Fibroblast of lung (primary cell): ENCODE data around the gene PKHD1. TPM values are rescaled to one million over a fixed set of nuclear protein-coding genes. Genes with fewer than 3 reads are reported as not detected.

Experiments used
- DNase-seq, 2 donors: peaks; one replicate each; pipeline versions ENCODE4 v3.0.0 to v3.0.0-alpha.2; 2010; ENCODE audit warnings: low read depth in 2 of 2
- H2AFZ ChIP-seq: 2 replicates; pipeline ENCODE4 v1.5.1; 2012; ENCODE audit warnings: low read length, control low read depth, inconsistent platforms
- H3K27ac ChIP-seq: 2 replicates; pipeline ENCODE4 v1.5.1; 2011; ENCODE audit warnings: low read length, control low read depth; ENCODE audit not compliant: insufficient read depth
- H3K27me3 ChIP-seq: 2 replicates; pipeline ENCODE4 v1.5.1; 2011; ENCODE audit warnings: mild to moderate bottlenecking, low read length; ENCODE audit not compliant: control insufficient read depth, insufficient read depth
- H3K36me3 ChIP-seq: 2 replicates; pipeline ENCODE4 v1.5.1; 2011; ENCODE audit warnings: low read length; ENCODE audit not compliant: control insufficient read depth, insufficient read depth
- H3K4me1 ChIP-seq: 2 replicates; pipeline ENCODE4 v1.5.1; 2011; ENCODE audit warnings: low read length; ENCODE audit not compliant: control insufficient read depth, insufficient read depth; ENCODE audit errors: extremely low read depth
- H3K4me2 ChIP-seq: 2 replicates; pipeline ENCODE4 v1.5.1; 2011; ENCODE audit warnings: low read length, control low read depth; ENCODE audit not compliant: insufficient read depth; ENCODE audit errors: extremely low read depth
- H3K4me3 ChIP-seq, 4 experiments: fragments of 200-600 bp in 1 of 4; sonication (generic) in 1 of 4; replicated peaks in 1 of 4; 2 replicates each; pipeline ENCODE4 v1.5.1; 2011 to 2016; ENCODE audit warnings: low read length in 4 of 4, low read depth in 3 of 4, mild to moderate bottlenecking in 3 of 4, control low read depth in 2 of 4, inconsistent platforms in 1 of 4, mixed read lengths in 1 of 4; ENCODE audit not compliant: insufficient read depth in 1 of 4; ENCODE audit errors: control extremely low read depth in 1 of 4
- H3K79me2 ChIP-seq: 2 replicates; pipeline ENCODE4 v1.5.1; 2012; ENCODE audit warnings: mild to moderate bottlenecking, low read length, inconsistent platforms; ENCODE audit not compliant: control insufficient read depth, insufficient read depth
- H3K9ac ChIP-seq: 2 replicates; pipeline ENCODE4 v1.5.1; 2011; ENCODE audit warnings: mild to moderate bottlenecking, low read length, control low read depth; ENCODE audit not compliant: insufficient read depth
- H3K9me3 ChIP-seq: 2 replicates; pipeline ENCODE4 v1.5.1; 2012; ENCODE audit warnings: low read depth, low read length; ENCODE audit not compliant: control insufficient read depth, insufficient read depth
- H4K20me1 ChIP-seq: 2 replicates; pipeline ENCODE4 v1.5.1; 2011; ENCODE audit warnings: low read length; ENCODE audit not compliant: control insufficient read depth, insufficient read depth; ENCODE audit errors: extremely low read depth
- CTCF ChIP-seq, 2 donors: IDR thresholded peaks in 1 of 2; conservative IDR thresholded peaks in 1 of 2; 1 replicate in 1 of 2; 2 replicates in 1 of 2; pipeline ENCODE4 v1.5.1; 2011 to 2012; ENCODE audit warnings: low read length in 2 of 2, control low read depth in 1 of 2, inconsistent platforms in 1 of 2, low read depth in 1 of 2, mild to moderate bottlenecking in 1 of 2
- EZH2 ChIP-seq: IDR thresholded peaks from 2 replicates; pipeline ENCODE4 v1.5.1; 2012; ENCODE audit warnings: low read length, control low read depth, mild to moderate bottlenecking; ENCODE audit errors: missing control alignments
- polyA plus RNA-seq, 2 donors: library from polyadenylated mRNA; depleted of rRNA in 1 of 2; stranded (reverse) in 1 of 2; unstranded in 1 of 2; fragments of >200 nt; gene quantifications; 2 replicates each; pipeline ENCODE4 v1.2.1, GENCODE V29; 2011 to 2012; ENCODE audit warnings: missing spikeins in 1 of 2
- total RNA-seq: library from RNA; depleted of rRNA; stranded (reverse); fragments of >200 nt; gene quantifications from 2 replicates; pipeline ENCODE4 v1.2.1, GENCODE V29; 2014

The PKHD1 gene
- total and polyA plus RNA-seq, 2 donors (not counting 1 experiment from before 2014, with no cell fraction given), result not detected

GRCh38 chr6:51654647-51655046 is 432.8 kb downstream of the PKHD1 start:
- H2AFZ ChIP-seq, result no peak overlapping the region
- no peak overlapping the region for H3K27ac ChIP-seq
- H3K79me2 ChIP-seq, result no peaks in the 10 kb centered on the region
- no peak overlapping the region for H3K4me2 ChIP-seq
- no peaks in the 10 kb centered on the region for H3K27me3 ChIP-seq
- no peak overlapping the region for H3K9ac ChIP-seq
- H3K36me3 ChIP-seq, result no peaks in the 10 kb centered on the region
- TF ChIP-seq EZH2 (no peak), CTCF (conservative IDR thresholded peaks at IDR 0.05 in 1 of 2, IDR thresholded peaks at IDR 0.05 in 1 of 2; ENCODE audit: low read depth in 1 of 2, low read length in 2 of 2) (no peak)
- DNase-seq, result no peak
- H3K4me3 ChIP-seq, result no peak overlapping the region
- no peaks in the 10 kb centered on the region for H3K4me1 ChIP-seq
- H3K9me3 ChIP-seq, result no peaks in the 10 kb centered on the region
- no peaks in the 10 kb centered on the region for H4K20me1 ChIP-seq

- Histone ChIP-seq H3K36me3 (no peaks in the 10 kb centered on the region), H3K9me3 (no peaks in the 10 kb centered on the region), H3K27me3 (no peaks in the 10 kb centered on the region), H3K9ac (no peak overlapping the region), H3K4me1 (no peaks in the 10 kb centered on the region), H3K79me2 (no peaks in the 10 kb centered on the region), H3K27ac (no peak overlapping the region), H3K4me2 (no peak overlapping the region), H3K4me3 (no peak overlapping the region), H4K20me1 (no peaks in the 10 kb centered on the region), H2AFZ (no peak overlapping the region)
- no peak for DNase-seq
- TF ChIP-seq CTCF (conservative IDR thresholded peaks at IDR 0.05 in 1 of 2, IDR thresholded peaks at IDR 0.05 in 1 of 2; ENCODE audit: low read depth in 1 of 2, low read length in 2 of 2), result no peak
- no peak for TF ChIP-seq EZH2
Measured at GRCh38 chr6:51651132-51651817, 436.1 kb downstream of the PKHD1 start.

GRCh38 chr6:51648774-51649173 is 438.6 kb downstream of the PKHD1 start:
- Histone ChIP-seq H3K79me2 (no peaks in the 10 kb centered on the region), H3K9me3 (no peaks in the 10 kb centered on the region), H3K27ac (no peak overlapping the region), H2AFZ (no peak overlapping the region), H4K20me1 (no peaks in the 10 kb centered on the region), H3K9ac (no peak overlapping the region), H3K4me2 (no peak overlapping the region), H3K4me3 (no peak overlapping the region), H3K36me3 (no peaks in the 10 kb centered on the region), H3K4me1 (no peaks in the 10 kb centered on the region), H3K27me3 (no peaks in the 10 kb centered on the region)
- TF ChIP-seq EZH2, result no peak
- TF ChIP-seq CTCF (conservative IDR thresholded peaks at IDR 0.05 in 1 of 2, IDR thresholded peaks at IDR 0.05 in 1 of 2; ENCODE audit: low read depth in 1 of 2, low read length in 2 of 2), result no peak
- no peak for DNase-seq
